GM21723 (cell line): ENCODE measurements around the gene RMC1.

ENCODE experiments used
- ATAC-seq: cut with Tn5 transposase; IDR thresholded peaks from one replicate; pipeline ENCODE4 v1.9.1; 2021; ENCODE audit warnings: mild to moderate bottlenecking, moderate library complexity; ENCODE audit not compliant: unreplicated experiment

The RMC1 gene

DNA sequence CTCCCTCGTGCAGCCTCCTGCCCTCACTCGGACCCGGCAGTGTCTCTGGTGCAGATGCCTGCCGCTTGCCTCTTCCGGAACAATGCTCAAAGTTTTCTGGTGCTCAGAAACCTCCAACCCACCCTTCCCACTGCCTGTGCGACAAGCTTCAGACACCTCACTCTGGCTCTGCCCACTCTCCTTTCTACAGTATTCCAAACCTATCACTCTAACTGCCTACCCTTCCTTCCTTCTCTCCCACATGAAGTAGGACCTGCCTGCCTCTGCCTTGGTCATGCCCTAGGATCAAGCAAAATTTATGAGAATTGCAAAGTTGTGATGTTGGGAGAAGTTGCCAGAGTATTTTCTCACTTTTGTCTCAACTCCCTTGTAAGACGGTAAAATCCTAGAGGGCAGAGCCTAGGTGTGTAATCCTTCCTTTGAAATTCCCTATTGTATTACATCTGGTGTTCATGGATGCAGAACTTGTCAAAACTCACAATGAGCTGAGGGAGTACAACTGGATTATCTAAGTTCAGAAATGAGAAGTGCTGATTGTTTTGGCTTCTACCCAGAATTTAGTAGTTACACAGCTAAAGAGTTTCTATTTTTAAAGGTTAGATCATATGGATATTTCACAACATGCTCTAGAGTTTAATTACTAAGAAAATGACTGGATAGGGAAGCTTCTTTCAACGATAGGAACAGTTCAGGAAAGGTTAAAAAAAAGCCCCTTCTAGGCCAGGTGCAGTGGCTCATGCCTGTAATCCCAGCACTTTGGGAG lies 75.8 kb downstream of the RMC1 start:
- no peak for ATAC-seq

- no peak for ATAC-seq
These were observed 77.5 kb downstream of the RMC1 start for GRCh38 chr18:23580677-23581367.
